Gastrocnemius medialis (tissue), 4 donors: ENCODE results near the gene CNOT10.

Source experiments
- CTCF ChIP-seq, 5 experiments: fragments of 450-650 bp in 3 of 5; fragments of 200-600 bp in 2 of 5; sonication (generic) in 2 of 5; IDR thresholded peaks in 4 of 5; conservative IDR thresholded peaks in 1 of 5; 1 replicate in 4 of 5; 2 replicates in 1 of 5; pipeline ENCODE4 v1.5.1; 2016 to 2019; ENCODE audit warnings: antibody characterized with exemption in 5 of 5, mild to moderate bottlenecking in 3 of 5, moderate library complexity in 3 of 5
- POLR2A ChIP-seq, 2 donors: fragments of 450-650 bp; IDR thresholded peaks; one replicate each; pipeline ENCODE4 v1.6.1; 2017; ENCODE audit warnings: antibody characterized with exemption in 2 of 2, mild to moderate bottlenecking in 2 of 2, moderate library complexity in 2 of 2

GRCh38 chr3:32660634-32661033, 24.4 kb upstream of the CNOT10 start:
- no peak for TF ChIP-seq CTCF (IDR thresholded peaks at IDR 0.05 in 4 of 5, conservative IDR thresholded peaks at IDR 0.05 in 1 of 5)
- no peak for TF ChIP-seq POLR2A (IDR thresholded peaks at IDR 0.05)
